GM18861 (cell line): ENCODE measurements around the gene ACACA.

Experiments used
- ATAC-seq: cut with Tn5 transposase; IDR thresholded peaks from one replicate; pipeline ENCODE4 v1.9.1; 2021; ENCODE audit not compliant: unreplicated experiment

ACACA gene

GRCh38 chr17:37109106-37109505 is 297.5 kb downstream of the ACACA start:
- ATAC-seq: no peak

- no peak for ATAC-seq
These were observed 299.1 kb downstream of the ACACA start for GRCh38 chr17:37107406-37108083.

- ATAC-seq: no peak
These were observed 300.6 kb downstream of the ACACA start for GRCh38 chr17:37106049-37106448.

- ATAC-seq: no peak
These were observed 303.4 kb downstream of the ACACA start for GRCh38 chr17:37103231-37103630.

GRCh38 chr17:37101306-37101705 is 305.3 kb downstream of the ACACA start:
- no peak for ATAC-seq

- no peak for ATAC-seq
These were observed 306.4 kb downstream of the ACACA start for GRCh38 chr17:37100231-37100630.

- ATAC-seq: no peak
These were observed 307.5 kb downstream of the ACACA start for GRCh38 chr17:37098910-37099664.

- ATAC-seq: no peak
These were observed 308.5 kb downstream of the ACACA start for GRCh38 chr17:37098152-37098551.

GRCh38 chr17:37097154-37097553 is 309.5 kb downstream of the ACACA start:
- ATAC-seq: no peak

- ATAC-seq: no peak
These were observed 310.6 kb downstream of the ACACA start for GRCh38 chr17:37096071-37096470.

GRCh38 chr17:37094391-37094790 is 312.2 kb downstream of the ACACA start:
- ATAC-seq: no peak

- no peak for ATAC-seq
These were observed 313.9 kb downstream of the ACACA start for GRCh38 chr17:37092701-37093100.

- no peak for ATAC-seq
These were observed 314.6 kb downstream of the ACACA start for GRCh38 chr17:37092071-37092470.

- no peak for ATAC-seq
These were observed 315.7 kb downstream of the ACACA start for GRCh38 chr17:37090941-37091340.

GRCh38 chr17:37089956-37090355 is 316.7 kb downstream of the ACACA start:
- peak; percentile 54 for ATAC-seq

- no peak for ATAC-seq
These were observed 317.7 kb downstream of the ACACA start for GRCh38 chr17:37088913-37089312.

GRCh38 chr17:37088459-37088858 is 318.2 kb downstream of the ACACA start:
- ATAC-seq: no peak

GRCh38 chr17:37087683-37088082 is 319.0 kb downstream of the ACACA start:
- no peak for ATAC-seq

- ATAC-seq: no peak
These were observed 319.7 kb downstream of the ACACA start for GRCh38 chr17:37086948-37087347.

GRCh38 chr17:37086334-37086733 is 320.3 kb downstream of the ACACA start:
- ATAC-seq: no peak

GRCh38 chr17:37084372-37084771 is 322.3 kb downstream of the ACACA start:
- ATAC-seq: no peak

- no peak for ATAC-seq
These were observed 323.2 kb downstream of the ACACA start for GRCh38 chr17:37083456-37083855.

GRCh38 chr17:37082985-37083384 is 323.7 kb downstream of the ACACA start:
- ATAC-seq: no peak
